HL-60 (cell line): ENCODE data around the gene AP1B1.

Experiments
- CTCF ChIP-seq: IDR thresholded peaks from one replicate; pipeline ENCODE4 v1.5.1; 2011; ENCODE audit warnings: low read length, control low read depth, inconsistent platforms; ENCODE audit not compliant: insufficient read depth
- GABPA ChIP-seq: IDR thresholded peaks from 2 replicates; pipeline ENCODE4 v1.6.1; 2012; ENCODE audit warnings: low read depth
- POLR2AphosphoS5 ChIP-seq: IDR thresholded peaks from 2 replicates; pipeline ENCODE4 v1.6.1; 2012; ENCODE audit warnings: low read depth
- REST ChIP-seq: IDR thresholded peaks from 2 replicates; pipeline ENCODE4 v1.6.1; 2012; ENCODE audit warnings: low read depth; ENCODE audit not compliant: insufficient replicate concordance
- SPI1 ChIP-seq: IDR thresholded peaks from 2 replicates; pipeline ENCODE4 v1.6.1; 2012; ENCODE audit warnings: low read depth, mild to moderate bottlenecking, borderline replicate concordance

- TF ChIP-seq CTCF (no peak), POLR2AphosphoS5 (no peak), GABPA (no peak), REST (no peak), SPI1 (no peak)
These were observed 35.1 kb downstream of the AP1B1 start for GRCh38 chr22:29353286-29353685.
